HepG2 (cell line): ENCODE results near the gene METTL23. TPM values are rescaled to one million over a fixed set of nuclear protein-coding genes. Genes with fewer than 3 reads are reported as not detected.

Experiments used
- ATAC-seq: fragments of 200-7000 bp; cut with Tn5 transposase; 3 replicates; pipeline ENCODE4 v1.9.1; 2020; ENCODE audit warnings: mild to moderate bottlenecking, moderate library complexity
- BruUV-seq: library from RNA; stranded (reverse); fragments of 400-500 nt; replicated peaks from 2 replicates; lab custom pipeline; 2021; lab: Mats Ljungman, UMichigan
- CTCF ChIA-PET: fragments of 300-600 bp; formaldehyde crosslinking; extraction: SDS; loops from one replicate; lab custom pipeline; 2021; ENCODE audit warnings: low total read pairs, inconsistent platforms, low intra/inter-chr PET ratio; lab: Yijun Ruan, JAX
- POLR2A ChIA-PET: fragments of 350-600 bp; sonication (Branson Sonifier 250); formaldehyde crosslinking; loops from one replicate; lab custom pipeline; 2020; ENCODE audit warnings: antibody characterized with exemption, inconsistent platforms; lab: Yijun Ruan, JAX
- DNase-seq: peaks from one replicate; pipeline ENCODE4 v3.0.0-alpha.2; 2015; ENCODE audit warnings: low spot score
- FAIRE-seq: peaks from 3 replicates; lab custom pipeline; 2011; peaks lifted over from hg19 to GRCh38; lab: Jason Lieb, UNC
- H2AFZ ChIP-seq: one replicate; pipeline ENCODE4 v1.6.1; 2011; ENCODE audit warnings: low read length, inconsistent platforms
- H3K27ac ChIP-seq: fragments of 300-600 bp; 3 replicates; pipeline ENCODE4 v1.8.0; 2011; ENCODE audit warnings: mixed run types, mild to moderate bottlenecking, mixed read lengths, low read length, inconsistent platforms; ENCODE audit not compliant: insufficient read depth; ENCODE audit errors: extremely low read length
- H3K27me3 ChIP-seq, 2 experiments: fragments of 200-600 bp in 1 of 2; 2 replicates in 1 of 2; 3 replicates in 1 of 2; pipeline versions ENCODE4 v1.6.0 to v1.8.0; 2011; ENCODE audit warnings: low read length in 2 of 2, mild to moderate bottlenecking in 2 of 2, moderate library complexity in 2 of 2, inconsistent platforms in 1 of 2; ENCODE audit not compliant: insufficient read depth in 2 of 2, control insufficient read depth in 1 of 2
- H3K36me3 ChIP-seq, 2 experiments: fragments of 200-600 bp in 1 of 2; replicated peaks in 1 of 2; 2 replicates in 1 of 2; 3 replicates in 1 of 2; pipeline versions ENCODE4 v1.5.1 to v1.8.0; 2011; ENCODE audit warnings: low read length in 2 of 2, inconsistent platforms in 1 of 2; ENCODE audit not compliant: insufficient read depth in 2 of 2, control insufficient read depth in 1 of 2
- H3K4me1 ChIP-seq: 2 replicates; pipeline ENCODE4 v1.5.1; 2012; ENCODE audit warnings: low read length, inconsistent platforms; ENCODE audit not compliant: insufficient read depth
- H3K4me2 ChIP-seq: 2 replicates; pipeline ENCODE4 v1.6.0; 2011; ENCODE audit warnings: low read depth, low read length, inconsistent platforms
- H3K4me3 ChIP-seq, 3 experiments: fragments of 200-600 bp in 1 of 3; sonication (generic), shearing (Covaris generic) in 1 of 3; replicated peaks in 1 of 3; 2 replicates each; pipeline ENCODE4 v1.5.1; 2011 to 2016; ENCODE audit warnings: low read length in 3 of 3, inconsistent platforms in 2 of 3, low read depth in 2 of 3, mild to moderate bottlenecking in 2 of 3, control low read depth in 1 of 3, mixed read lengths in 1 of 3; ENCODE audit not compliant: insufficient read depth in 1 of 3
- H3K79me2 ChIP-seq: one replicate; pipeline ENCODE4 v1.6.1; 2011; ENCODE audit warnings: low read length, inconsistent platforms; ENCODE audit not compliant: insufficient read depth
- H3K9ac ChIP-seq: 2 replicates; pipeline ENCODE4 v1.6.0; 2011; ENCODE audit warnings: mild to moderate bottlenecking, low read depth, low read length, inconsistent platforms; ENCODE audit not compliant: insufficient read depth
- H3K9me3 ChIP-seq: 2 replicates; pipeline ENCODE4 v1.5.1; 2012; ENCODE audit warnings: mild to moderate bottlenecking, low read length
- H4K20me1 ChIP-seq: 2 replicates; pipeline ENCODE4 v1.6.0; 2011; ENCODE audit warnings: inconsistent platforms, mild to moderate bottlenecking, low read length, moderate library complexity; ENCODE audit not compliant: insufficient read depth
- POGZ ChIP-seq: sonication (generic); formaldehyde crosslinking; IDR thresholded peaks from 2 replicates; pipeline ENCODE4 v1.4.0; 2020; ENCODE audit warnings: mild to moderate bottlenecking, missing genetic modification reagents
- SOX5 ChIP-seq: IDR thresholded peaks from 2 replicates; pipeline ENCODE4 v1.6.1; 2016; ENCODE audit warnings: borderline replicate concordance
- SRSF9 ChIP-seq: fragments of 200-400 bp; formaldehyde crosslinking; IDR thresholded peaks from 2 replicates; pipeline ENCODE4 v1.6.1; 2018; ENCODE audit warnings: borderline replicate concordance, mild to moderate bottlenecking, low read depth, low read length; ENCODE audit not compliant: insufficient read depth, poor library complexity, severe bottlenecking
- TBX3 ChIP-seq: fragments of 450-650 bp; IDR thresholded peaks from 2 replicates; pipeline ENCODE4 v1.6.1; 2017; ENCODE audit warnings: antibody characterized with exemption, mild to moderate bottlenecking, inconsistent platforms, borderline replicate concordance
- TEAD3 ChIP-seq: optimal IDR thresholded peaks from 2 replicates; pipeline ENCODE3; 2016; ENCODE audit warnings: borderline replicate concordance
- ZMYM2 ChIP-seq: sonication (generic); formaldehyde crosslinking; IDR thresholded peaks from 2 replicates; pipeline ENCODE4 v1.8.0; 2022; ENCODE audit warnings: mild to moderate bottlenecking, missing genetic modification reagents
- ZNF331 ChIP-seq: sonication (generic); formaldehyde crosslinking; IDR thresholded peaks from 2 replicates; pipeline ENCODE4 v1.4.0; 2020; ENCODE audit warnings: missing genetic modification reagents
- ZNF33B ChIP-seq: sonication (generic); formaldehyde crosslinking; IDR thresholded peaks from 2 replicates; pipeline ENCODE4 v1.5.1; 2020; ENCODE audit warnings: mild to moderate bottlenecking, missing genetic modification reagents
- ZNF549 ChIP-seq: sonication (generic); formaldehyde crosslinking; IDR thresholded peaks from 2 replicates; pipeline ENCODE4 v1.5.0; 2020; ENCODE audit warnings: missing genetic modification reagents
- ZNF589 ChIP-seq: sonication (generic); formaldehyde crosslinking; conservative IDR thresholded peaks from 2 replicates; pipeline ENCODE4 v1.8.0; 2022; ENCODE audit warnings: mild to moderate bottlenecking, moderate library complexity, missing genetic modification reagents
- ZNF614 ChIP-seq: IDR thresholded peaks from 2 replicates; pipeline ENCODE4 v1.6.1; 2018; ENCODE audit warnings: missing biosample characterization, missing genetic modification reagents, inconsistent platforms, borderline replicate concordance
- ZNF891 ChIP-seq: sonication (generic); formaldehyde crosslinking; IDR thresholded peaks from 2 replicates; pipeline ENCODE4 v1.5.0; 2020; ENCODE audit warnings: mild to moderate bottlenecking, missing genetic modification reagents
- WGBS: methylation state at CpG from one replicate; pipeline ENCODE4 v1.1.6; 2017; ENCODE audit warnings: low lambda C conversion rate; 5-methylcytosine and 5-hydroxymethylcytosine counted together
- in situ Hi-C: cut with HindIII; loops from 2 replicates; pipeline ENCODE4 v1.10.0; 2017; ENCODE audit warnings: low pct_unique_long_range_greater_than_20kb; ENCODE audit not compliant: extremely low pct_ligation_motif_present
- intact Hi-C: fragments of 100-400 bp; cut with micrococcal nuclease; formaldehyde crosslinking; loops from one replicate; pipeline ENCODE4 v1.10.0; 2022; ENCODE audit not compliant: unreplicated experiment
- polyA plus RNA-seq, 8 experiments: library from polyadenylated mRNA; depleted of rRNA in 3 of 8; stranded (reverse) in 7 of 8; unstranded in 1 of 8; fragments of >200 nt; fragmentation: Illumina TruSeq in 4 of 8; extraction: Trizol in 4 of 8; gene quantifications; 2 replicates each; pipeline versions ENCODE4 v1.2.1 to v1.2.3, GENCODE V29; 2011 to 2016; ENCODE audit warnings: low read depth in 4 of 8, missing spikeins in 1 of 8, mixed read lengths in 1 of 8; ENCODE audit not compliant: insufficient read depth in 1 of 8
- total RNA-seq, 5 experiments: library from RNA; depleted of rRNA; stranded (reverse); fragments of >200 nt; fragmentation: Illumina TruSeq; extraction: Trizol; gene quantifications; 2 replicates each; pipeline ENCODE4 v1.2.3, GENCODE V29; 2016; ENCODE audit warnings: low read depth in 1 of 5
- TF ChIP-seq, protein P1 (sequence below): sonication (generic); formaldehyde crosslinking; IDR thresholded peaks from 2 replicates; pipeline ENCODE4 v1.4.0; 2020; ENCODE audit warnings: missing genetic modification reagents, borderline replicate concordance
- TF ChIP-seq, protein P2 (sequence below): sonication (generic); formaldehyde crosslinking; conservative IDR thresholded peaks from 2 replicates; pipeline ENCODE4 v1.8.0; 2022; ENCODE audit warnings: low read depth, missing genetic modification reagents
- TF ChIP-seq, protein P3 (sequence below): sonication (generic); formaldehyde crosslinking; IDR thresholded peaks from 2 replicates; pipeline ENCODE4 v1.5.1; 2020; ENCODE audit warnings: mild to moderate bottlenecking, missing genetic modification reagents, moderate library complexity

The METTL23 gene
- total and polyA plus RNA-seq, 2 of the 13 experiments (the other 11 are each of a cell fraction or from before 2014, with no cell fraction given), result 39.9 to 104 TPM

DNA sequence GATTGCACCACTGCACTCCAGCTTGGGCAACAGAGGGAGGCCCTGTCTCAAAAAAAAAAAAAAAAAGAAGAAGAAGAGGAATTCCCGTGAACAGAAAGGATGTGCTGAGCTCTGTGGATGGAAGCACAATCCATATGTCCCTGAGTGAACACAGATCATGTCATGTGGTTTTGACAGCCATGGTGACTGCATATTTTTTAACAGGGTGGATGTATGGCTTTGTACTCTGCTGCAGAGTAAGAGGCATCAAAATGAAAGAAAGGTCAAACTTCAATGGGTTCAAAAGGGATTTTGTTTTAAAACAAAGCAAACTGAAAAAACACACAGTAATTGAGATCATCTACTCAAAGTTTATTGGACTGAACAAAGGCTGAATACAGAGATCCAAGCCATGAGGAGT is 47.4 kb upstream of the METTL23 start:
- WGBS, result 30% methylated on average over 1 of the region's 1 CpG
- no TSS peak for BruUV-seq
- CTCF ChIA-PET, result no interaction called here
- TF ChIP-seq ZNF589 (CRISPR knock-in tag) (no peak), ZNF33B (CRISPR knock-in tag) (no peak), SRSF9 (no peak), TEAD3 (CRISPR knock-in tag) (peak; percentile 17), ZMYM2 (CRISPR knock-in tag) (0 out of 2 replicates have a peak, but pooled peaks have one; percentile 10), SOX5 (CRISPR knock-in tag) (peak; percentile 60; the same call in 1 of the 2 replicates), ZNF614 (CRISPR knock-in tag) (no peak), ZNF549 (CRISPR knock-in tag) (no peak), ZNF891 (CRISPR knock-in tag) (no peak), POGZ (CRISPR knock-in tag) (0 out of 2 replicates have a peak, but pooled peaks have one; percentile 15), ZNF331 (CRISPR knock-in tag) (no peak), TBX3 (no peak)
- TF ChIP-seq, protein P1, sequence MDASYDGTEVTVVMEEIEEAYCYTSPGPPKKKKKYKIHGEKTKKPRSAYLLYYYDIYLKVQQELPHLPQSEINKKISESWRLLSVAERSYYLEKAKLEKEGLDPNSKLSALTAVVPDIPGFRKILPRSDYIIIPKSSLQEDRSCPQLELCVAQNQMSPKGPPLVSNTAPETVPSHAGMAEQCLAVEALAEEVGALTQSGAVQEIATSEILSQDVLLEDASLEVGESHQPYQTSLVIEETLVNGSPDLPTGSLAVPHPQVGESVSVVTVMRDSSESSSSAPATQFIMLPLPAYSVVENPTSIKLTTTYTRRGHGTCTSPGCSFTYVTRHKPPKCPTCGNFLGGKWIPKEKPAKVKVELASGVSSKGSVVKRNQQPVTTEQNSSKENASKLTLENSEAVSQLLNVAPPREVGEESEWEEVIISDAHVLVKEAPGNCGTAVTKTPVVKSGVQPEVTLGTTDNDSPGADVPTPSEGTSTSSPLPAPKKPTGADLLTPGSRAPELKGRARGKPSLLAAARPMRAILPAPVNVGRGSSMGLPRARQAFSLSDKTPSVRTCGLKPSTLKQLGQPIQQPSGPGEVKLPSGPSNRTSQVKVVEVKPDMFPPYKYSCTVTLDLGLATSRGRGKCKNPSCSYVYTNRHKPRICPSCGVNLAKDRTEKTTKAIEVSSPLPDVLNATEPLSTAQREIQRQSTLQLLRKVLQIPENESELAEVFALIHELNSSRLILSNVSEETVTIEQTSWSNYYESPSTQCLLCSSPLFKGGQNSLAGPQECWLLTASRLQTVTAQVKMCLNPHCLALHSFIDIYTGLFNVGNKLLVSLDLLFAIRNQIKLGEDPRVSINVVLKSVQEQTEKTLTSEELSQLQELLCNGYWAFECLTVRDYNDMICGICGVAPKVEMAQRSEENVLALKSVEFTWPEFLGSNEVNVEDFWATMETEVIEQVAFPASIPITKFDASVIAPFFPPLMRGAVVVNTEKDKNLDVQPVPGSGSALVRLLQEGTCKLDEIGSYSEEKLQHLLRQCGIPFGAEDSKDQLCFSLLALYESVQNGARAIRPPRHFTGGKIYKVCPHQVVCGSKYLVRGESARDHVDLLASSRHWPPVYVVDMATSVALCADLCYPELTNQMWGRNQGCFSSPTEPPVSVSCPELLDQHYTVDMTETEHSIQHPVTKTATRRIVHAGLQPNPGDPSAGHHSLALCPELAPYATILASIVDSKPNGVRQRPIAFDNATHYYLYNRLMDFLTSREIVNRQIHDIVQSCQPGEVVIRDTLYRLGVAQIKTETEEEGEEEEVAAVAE (CRISPR knock-in tag), result no peak
- TF ChIP-seq, protein P2, sequence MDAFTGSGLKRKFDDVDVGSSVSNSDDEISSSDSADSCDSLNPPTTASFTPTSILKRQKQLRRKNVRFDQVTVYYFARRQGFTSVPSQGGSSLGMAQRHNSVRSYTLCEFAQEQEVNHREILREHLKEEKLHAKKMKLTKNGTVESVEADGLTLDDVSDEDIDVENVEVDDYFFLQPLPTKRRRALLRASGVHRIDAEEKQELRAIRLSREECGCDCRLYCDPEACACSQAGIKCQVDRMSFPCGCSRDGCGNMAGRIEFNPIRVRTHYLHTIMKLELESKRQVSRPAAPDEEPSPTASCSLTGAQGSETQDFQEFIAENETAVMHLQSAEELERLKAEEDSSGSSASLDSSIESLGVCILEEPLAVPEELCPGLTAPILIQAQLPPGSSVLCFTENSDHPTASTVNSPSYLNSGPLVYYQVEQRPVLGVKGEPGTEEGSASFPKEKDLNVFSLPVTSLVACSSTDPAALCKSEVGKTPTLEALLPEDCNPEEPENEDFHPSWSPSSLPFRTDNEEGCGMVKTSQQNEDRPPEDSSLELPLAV, result no peak
- TF ChIP-seq, protein P3, sequence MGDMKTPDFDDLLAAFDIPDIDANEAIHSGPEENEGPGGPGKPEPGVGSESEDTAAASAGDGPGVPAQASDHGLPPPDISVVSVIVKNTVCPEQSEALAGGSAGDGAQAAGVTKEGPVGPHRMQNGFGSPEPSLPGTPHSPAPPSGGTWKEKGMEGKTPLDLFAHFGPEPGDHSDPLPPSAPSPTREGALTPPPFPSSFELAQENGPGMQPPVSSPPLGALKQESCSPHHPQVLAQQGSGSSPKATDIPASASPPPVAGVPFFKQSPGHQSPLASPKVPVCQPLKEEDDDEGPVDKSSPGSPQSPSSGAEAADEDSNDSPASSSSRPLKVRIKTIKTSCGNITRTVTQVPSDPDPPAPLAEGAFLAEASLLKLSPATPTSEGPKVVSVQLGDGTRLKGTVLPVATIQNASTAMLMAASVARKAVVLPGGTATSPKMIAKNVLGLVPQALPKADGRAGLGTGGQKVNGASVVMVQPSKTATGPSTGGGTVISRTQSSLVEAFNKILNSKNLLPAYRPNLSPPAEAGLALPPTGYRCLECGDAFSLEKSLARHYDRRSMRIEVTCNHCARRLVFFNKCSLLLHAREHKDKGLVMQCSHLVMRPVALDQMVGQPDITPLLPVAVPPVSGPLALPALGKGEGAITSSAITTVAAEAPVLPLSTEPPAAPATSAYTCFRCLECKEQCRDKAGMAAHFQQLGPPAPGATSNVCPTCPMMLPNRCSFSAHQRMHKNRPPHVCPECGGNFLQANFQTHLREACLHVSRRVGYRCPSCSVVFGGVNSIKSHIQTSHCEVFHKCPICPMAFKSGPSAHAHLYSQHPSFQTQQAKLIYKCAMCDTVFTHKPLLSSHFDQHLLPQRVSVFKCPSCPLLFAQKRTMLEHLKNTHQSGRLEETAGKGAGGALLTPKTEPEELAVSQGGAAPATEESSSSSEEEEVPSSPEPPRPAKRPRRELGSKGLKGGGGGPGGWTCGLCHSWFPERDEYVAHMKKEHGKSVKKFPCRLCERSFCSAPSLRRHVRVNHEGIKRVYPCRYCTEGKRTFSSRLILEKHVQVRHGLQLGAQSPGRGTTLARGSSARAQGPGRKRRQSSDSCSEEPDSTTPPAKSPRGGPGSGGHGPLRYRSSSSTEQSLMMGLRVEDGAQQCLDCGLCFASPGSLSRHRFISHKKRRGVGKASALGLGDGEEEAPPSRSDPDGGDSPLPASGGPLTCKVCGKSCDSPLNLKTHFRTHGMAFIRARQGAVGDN (CRISPR knock-in tag), result no peak

More for the DNA sequence above, 47.4 kb upstream of the METTL23 start:
- no peak overlapping the region for H3K27ac ChIP-seq
- H3K27me3 ChIP-seq, result no peaks in the 10 kb centered on the region
- DNase-seq, result peak; percentile 72
- H3K4me1 ChIP-seq, result peaks cover 29% of the 10 kb centered on the region
- no peak overlapping the region for H3K4me2 ChIP-seq
- H2AFZ ChIP-seq, result no peak overlapping the region
- peaks cover 5 to 18% of the 10 kb centered on the region in 2 experiments; a peak in 4 of 5 replicates for H3K36me3 ChIP-seq
- H3K4me3 ChIP-seq, result no peak overlapping the region
- in situ Hi-C loops (no loop called here), intact Hi-C loops (no loop called here)
- POLR2A ChIA-PET, result interaction anchor here (0.9 kb wide), 1 partner anchor 9 kb away, joined by 3 read pairs; no protein-coding TSS in a partner anchor
- no peaks in the 10 kb centered on the region for H3K9me3 ChIP-seq
- no peaks in the 10 kb centered on the region for H4K20me1 ChIP-seq
- peak; percentile 68 for ATAC-seq
- FAIRE-seq, result no peak
- no peak overlapping the region for H3K9ac ChIP-seq
- H3K79me2 ChIP-seq, result no peaks in the 10 kb centered on the region
